Upper lobe of right lung (tissue), 1 donor: ENCODE results near the gene QSER1. TPM values are rescaled to one million over a fixed set of nuclear protein-coding genes. Genes with fewer than 3 reads are reported as not detected.
"Not testable (repeated sequence)": the region's sequence is repeated elsewhere in the genome, so short reads cannot be mapped to it uniquely, and the experiment has no call there.

ENCODE experiments used
- ATAC-seq: fragments of 200-7000 bp; cut with Tn5 transposase; one replicate; pipeline ENCODE4 v1.9.1; 2020; ENCODE audit warnings: mild to moderate bottlenecking, moderate library complexity
- DNase-seq: peaks from one replicate; pipeline ENCODE4 v3.0.0-alpha.2; 2020
- H3K27ac ChIP-seq: fragments of 200-600 bp; one replicate; pipeline ENCODE4 v1.8.0; 2022
- H3K27me3 ChIP-seq: fragments of 200-600 bp; one replicate; pipeline ENCODE4 v1.8.0; 2022; ENCODE audit warnings: mild to moderate bottlenecking
- H3K36me3 ChIP-seq: fragments of 200-600 bp; one replicate; pipeline ENCODE4 v1.8.0; 2022
- H3K4me1 ChIP-seq: fragments of 200-600 bp; one replicate; pipeline ENCODE4 v1.8.0; 2022
- H3K4me3 ChIP-seq: fragments of 200-600 bp; one replicate; pipeline ENCODE4 v1.8.0; 2022; ENCODE audit warnings: mild to moderate bottlenecking
- H3K9me3 ChIP-seq: fragments of 200-600 bp; one replicate; pipeline ENCODE4 v1.8.0; 2022
- CTCF ChIP-seq: fragments of 200-600 bp; IDR thresholded peaks from one replicate; pipeline ENCODE4 v1.8.0; 2022; ENCODE audit warnings: antibody characterized with exemption
- intact Hi-C: fragments of 100-400 bp; cut with DNase I; formaldehyde crosslinking; loops from one replicate; pipeline ENCODE4 v1.11.0; 2022
- total RNA-seq: library from RNA; stranded (reverse); fragmentation: NEBNext Ultra II Directional; extraction: Animal tissue kit (Norgen Biotek cat#: 25700); gene quantifications from one replicate; pipeline ENCODE4 v1.2.1, GENCODE V29; 2021
- donor health status: DM: no; HTN: yes; CAD: no; lungs with severe emphysema.

QSER1 gene
- total RNA-seq, 1 donor from 2014 or later: 26.3 TPM

DNA sequence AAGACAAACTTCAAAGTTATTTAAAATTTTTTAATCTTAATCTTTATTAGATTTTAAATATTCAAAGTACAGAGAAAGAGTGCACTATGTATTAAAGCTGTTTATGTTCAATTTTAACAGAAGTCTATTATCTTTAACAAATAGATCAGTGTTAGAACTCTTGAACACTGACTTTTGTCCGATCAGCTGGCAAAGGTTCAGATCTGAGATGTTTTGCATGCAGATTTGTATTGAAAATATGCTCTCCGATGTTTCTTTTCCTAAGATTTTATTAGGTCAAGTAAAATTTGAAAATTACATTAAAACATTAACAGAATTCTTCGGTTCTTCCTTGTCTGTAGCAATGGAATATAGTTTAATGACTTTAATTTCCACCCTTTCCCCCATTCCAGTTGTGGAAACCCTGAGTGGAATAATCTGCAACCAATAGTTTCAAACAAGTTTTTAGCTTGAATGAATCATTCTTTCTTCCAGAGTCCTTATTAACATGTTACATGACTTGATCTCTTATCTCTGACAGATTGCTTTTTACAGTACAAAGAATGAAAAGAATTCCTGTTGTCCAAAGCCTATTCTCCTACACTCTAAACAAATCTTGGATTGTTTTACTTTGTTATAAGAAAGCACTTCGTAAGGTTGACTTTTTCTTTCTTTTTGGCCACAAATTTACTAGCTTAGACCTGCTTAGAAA lies 135.4 kb downstream of the QSER1 start:
- ATAC-seq: no peak
- H3K4me1 ChIP-seq: no peaks in the 10 kb centered on the region
- H3K27me3 ChIP-seq: no peaks in the 10 kb centered on the region
- DNase-seq: no peak
- no peak overlapping the region for H3K4me3 ChIP-seq
- no peak for TF ChIP-seq CTCF
- no peak overlapping the region for H3K27ac ChIP-seq
- intact Hi-C loops: no loop called here
- H3K9me3 ChIP-seq: no peaks in the 10 kb centered on the region
- H3K36me3 ChIP-seq: no peaks in the 10 kb centered on the region

GRCh38 chr11:33028537-33028914 lies 135.9 kb downstream of the QSER1 start:
- Histone ChIP-seq H3K27me3 (no peaks in the 10 kb centered on the region), H3K36me3 (no peaks in the 10 kb centered on the region), H3K27ac (no peak overlapping the region), H3K9me3 (no peaks in the 10 kb centered on the region), H3K4me1 (no peaks in the 10 kb centered on the region), H3K4me3 (no peak overlapping the region)
- intact Hi-C loops: no loop called here
- ATAC-seq: no peak
- DNase-seq: no peak
- TF ChIP-seq CTCF: no peak

GRCh38 chr11:33029218-33029617 lies 136.6 kb downstream of the QSER1 start:
- H3K4me1 ChIP-seq: not testable (repeated sequence)

More at GRCh38 chr11:33029218-33029617, 136.6 kb downstream of the QSER1 start:
- H3K36me3 ChIP-seq, intact Hi-C loops, DNase-seq, H3K27me3 ChIP-seq, ATAC-seq, H3K4me3 ChIP-seq, H3K9me3 ChIP-seq, H3K27ac ChIP-seq: not testable (repeated sequence)

Other genes with a start within 250 kb of the QSER1 start
- gene CCDC73, start 98.1 kb upstream of the QSER1 start, total RNA-seq: not detected
- 12.6 TPM for gene PRRG4, start 62.9 kb upstream of the QSER1 start, total RNA-seq
- gene DEPDC7, start 123.1 kb downstream of the QSER1 start, total RNA-seq: 0.81 TPM
- 15.7 TPM for gene TCP11L1, start 146.8 kb downstream of the QSER1 start, total RNA-seq